Vagina (tissue), 2 donors: Measurements from ENCODE around the gene BTNL8. TPM values are rescaled to one million over a fixed set of nuclear protein-coding genes. Genes with fewer than 3 reads are reported as not detected.

Experiments used
- DNase-seq, 2 donors: peaks; one replicate each; pipeline ENCODE4 v3.0.0-alpha.2; 2017; ENCODE audit errors: extremely low spot score in 2 of 2
- H3K27ac ChIP-seq: fragments of 200-600 bp; sonication (generic); one replicate; pipeline ENCODE4 v1.5.1; 2019
- H3K27me3 ChIP-seq: fragments of 200-600 bp; sonication (generic); one replicate; pipeline ENCODE4 v1.5.1; 2019
- H3K36me3 ChIP-seq, 2 donors: fragments of 200-600 bp; sonication (generic); one replicate each; pipeline ENCODE4 v1.5.1; 2017 to 2019
- H3K4me1 ChIP-seq: fragments of 200-600 bp; sonication (generic); one replicate; pipeline ENCODE4 v1.5.1; 2019
- H3K4me3 ChIP-seq, 2 donors: fragments of 200-600 bp; sonication (generic); 1 replicate in 1 of 2; 2 replicates in 1 of 2; pipeline ENCODE4 v1.5.1; 2016 to 2019
- H3K9me3 ChIP-seq: fragments of 200-600 bp; sonication (generic); one replicate; pipeline ENCODE4 v1.5.1; 2019
- POLR2A ChIP-seq, 2 donors: fragments of 450-650 bp; IDR thresholded peaks; one replicate each; pipeline ENCODE4 v1.6.1; 2017; ENCODE audit warnings: antibody characterized with exemption in 2 of 2, mild to moderate bottlenecking in 2 of 2, moderate library complexity in 2 of 2
- POLR2AphosphoS5 ChIP-seq, 2 donors: sonication (generic); formaldehyde crosslinking; IDR thresholded peaks; one replicate each; pipeline ENCODE4 v1.9.0; 2017; ENCODE audit warnings: antibody characterized with exemption in 2 of 2, mild to moderate bottlenecking in 2 of 2, low read depth in 1 of 2; ENCODE audit not compliant: insufficient read depth in 1 of 2
- intact Hi-C: fragments of 100-400 bp; cut with DNase I; formaldehyde crosslinking; loops from one replicate; pipeline ENCODE4 v1.15.1; 2023
- total RNA-seq: library from RNA; depleted of rRNA; stranded (reverse); fragments of >200 nt; gene quantifications from one replicate; pipeline ENCODE4 v1.2.3, GENCODE V29; 2016
- TF ChIP-seq, protein P1 (sequence below), 3 experiments: fragments of 450-650 bp in 2 of 3; fragments of 200-600 bp in 1 of 3; sonication (generic) in 1 of 3; IDR thresholded peaks; one replicate each; pipeline ENCODE4 v1.5.1; 2017 to 2019; ENCODE audit warnings: antibody characterized with exemption in 3 of 3, mild to moderate bottlenecking in 2 of 3, moderate library complexity in 2 of 3

The BTNL8 gene
- total RNA-seq, 1 donor from 2014 or later = not detected

DNA sequence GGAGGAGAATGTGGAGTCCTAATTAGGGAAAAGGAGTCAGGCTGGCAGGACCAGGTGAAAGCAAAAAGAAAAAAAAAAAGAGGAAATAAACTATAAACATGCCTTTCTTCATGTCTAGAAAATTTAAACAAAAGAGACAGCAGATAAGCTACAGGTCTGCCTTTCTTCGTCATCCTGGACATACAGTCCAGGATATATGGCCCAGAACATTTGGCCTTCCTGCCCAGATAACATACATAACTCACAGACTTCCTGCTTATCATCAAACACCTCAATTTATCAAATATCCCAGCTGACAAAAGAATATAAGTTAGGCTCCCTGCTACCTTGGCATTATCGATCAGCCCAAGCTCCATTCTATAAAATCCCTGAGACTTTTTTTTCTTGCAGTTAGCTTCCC lies 11.2 kb downstream of the BTNL8 start:
- TF ChIP-seq POLR2A (IDR thresholded peaks at IDR 0.05) (no peak), POLR2AphosphoS5 (IDR thresholded peaks at IDR 0.05; ENCODE audit: insufficient read depth in 1 of 2, low read depth in 1 of 2) (no peak)
- TF ChIP-seq, protein P1, sequence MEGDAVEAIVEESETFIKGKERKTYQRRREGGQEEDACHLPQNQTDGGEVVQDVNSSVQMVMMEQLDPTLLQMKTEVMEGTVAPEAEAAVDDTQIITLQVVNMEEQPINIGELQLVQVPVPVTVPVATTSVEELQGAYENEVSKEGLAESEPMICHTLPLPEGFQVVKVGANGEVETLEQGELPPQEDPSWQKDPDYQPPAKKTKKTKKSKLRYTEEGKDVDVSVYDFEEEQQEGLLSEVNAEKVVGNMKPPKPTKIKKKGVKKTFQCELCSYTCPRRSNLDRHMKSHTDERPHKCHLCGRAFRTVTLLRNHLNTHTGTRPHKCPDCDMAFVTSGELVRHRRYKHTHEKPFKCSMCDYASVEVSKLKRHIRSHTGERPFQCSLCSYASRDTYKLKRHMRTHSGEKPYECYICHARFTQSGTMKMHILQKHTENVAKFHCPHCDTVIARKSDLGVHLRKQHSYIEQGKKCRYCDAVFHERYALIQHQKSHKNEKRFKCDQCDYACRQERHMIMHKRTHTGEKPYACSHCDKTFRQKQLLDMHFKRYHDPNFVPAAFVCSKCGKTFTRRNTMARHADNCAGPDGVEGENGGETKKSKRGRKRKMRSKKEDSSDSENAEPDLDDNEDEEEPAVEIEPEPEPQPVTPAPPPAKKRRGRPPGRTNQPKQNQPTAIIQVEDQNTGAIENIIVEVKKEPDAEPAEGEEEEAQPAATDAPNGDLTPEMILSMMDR (IDR thresholded peaks at IDR 0.05) = no peak
- DNase-seq = no peak
- no peaks in the 10 kb centered on the region for H3K36me3 ChIP-seq
- intact Hi-C loops = no loop called here
- no peak overlapping the region for H3K4me3 ChIP-seq
- no peak overlapping the region for H3K27ac ChIP-seq
- H3K9me3 ChIP-seq = no peaks in the 10 kb centered on the region
- H3K4me1 ChIP-seq = no peaks in the 10 kb centered on the region
- no peaks in the 10 kb centered on the region for H3K27me3 ChIP-seq

GRCh38 chr5:180910735-180911134 lies 11.8 kb downstream of the BTNL8 start:
- Histone ChIP-seq H3K27ac (no peak overlapping the region), H3K9me3 (no peaks in the 10 kb centered on the region), H3K4me1 (no peaks in the 10 kb centered on the region), H3K27me3 (no peaks in the 10 kb centered on the region), H3K36me3 (no peaks in the 10 kb centered on the region), H3K4me3 (no peak overlapping the region)
- TF ChIP-seq POLR2AphosphoS5 (IDR thresholded peaks at IDR 0.05; ENCODE audit: insufficient read depth in 1 of 2, low read depth in 1 of 2) (no peak), POLR2A (IDR thresholded peaks at IDR 0.05) (no peak)
- TF ChIP-seq, protein P1 (IDR thresholded peaks at IDR 0.05) = no peak
- no peak for DNase-seq
- intact Hi-C loops = no loop called here

DNA sequence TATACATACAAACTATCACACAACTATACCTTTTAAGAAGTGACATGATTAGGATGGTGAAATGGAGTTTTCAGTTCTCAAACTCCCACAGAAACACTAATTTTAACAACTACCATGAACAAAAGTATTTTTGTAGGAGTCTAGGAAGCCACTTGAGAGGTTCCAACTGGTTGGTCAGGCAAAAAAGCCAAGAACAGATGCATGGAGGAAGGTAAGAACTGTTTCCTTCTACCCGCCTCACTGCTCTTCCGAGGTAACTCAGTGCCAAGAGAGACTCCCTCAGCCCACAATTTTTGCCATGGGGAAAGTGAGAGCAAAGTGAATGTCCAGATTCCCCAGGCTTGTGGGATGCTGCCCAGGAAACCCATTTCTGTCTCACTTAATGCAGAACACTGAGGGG lies 15.7 kb downstream of the BTNL8 start:
- Histone ChIP-seq H3K36me3 (no peaks in the 10 kb centered on the region), H3K27me3 (no peaks in the 10 kb centered on the region), H3K27ac (no peak overlapping the region), H3K9me3 (no peaks in the 10 kb centered on the region), H3K4me1 (no peaks in the 10 kb centered on the region), H3K4me3 (no peak overlapping the region)
- DNase-seq = no peak
- no peak for TF ChIP-seq POLR2AphosphoS5 (IDR thresholded peaks at IDR 0.05; ENCODE audit: insufficient read depth in 1 of 2, low read depth in 1 of 2)
- no peak for TF ChIP-seq POLR2A (IDR thresholded peaks at IDR 0.05)
- TF ChIP-seq, protein P1 (IDR thresholded peaks at IDR 0.05) = no peak
- intact Hi-C loops = no loop called here

- no peak overlapping the region for H3K27ac ChIP-seq
- no peaks in the 10 kb centered on the region for H3K4me1 ChIP-seq
- no peak overlapping the region for H3K4me3 ChIP-seq
- no peaks in the 10 kb centered on the region for H3K27me3 ChIP-seq
- no peaks in the 10 kb centered on the region for H3K36me3 ChIP-seq
- no peak for DNase-seq
- TF ChIP-seq POLR2A (IDR thresholded peaks at IDR 0.05) = no peak
- TF ChIP-seq POLR2AphosphoS5 (IDR thresholded peaks at IDR 0.05; ENCODE audit: insufficient read depth in 1 of 2, low read depth in 1 of 2) = no peak
- TF ChIP-seq, protein P1 (IDR thresholded peaks at IDR 0.05) = no peak
- H3K9me3 ChIP-seq = no peaks in the 10 kb centered on the region
- intact Hi-C loops = no loop called here
These were observed 17.0 kb downstream of the BTNL8 start for GRCh38 chr5:180915924-180916323.

DNA sequence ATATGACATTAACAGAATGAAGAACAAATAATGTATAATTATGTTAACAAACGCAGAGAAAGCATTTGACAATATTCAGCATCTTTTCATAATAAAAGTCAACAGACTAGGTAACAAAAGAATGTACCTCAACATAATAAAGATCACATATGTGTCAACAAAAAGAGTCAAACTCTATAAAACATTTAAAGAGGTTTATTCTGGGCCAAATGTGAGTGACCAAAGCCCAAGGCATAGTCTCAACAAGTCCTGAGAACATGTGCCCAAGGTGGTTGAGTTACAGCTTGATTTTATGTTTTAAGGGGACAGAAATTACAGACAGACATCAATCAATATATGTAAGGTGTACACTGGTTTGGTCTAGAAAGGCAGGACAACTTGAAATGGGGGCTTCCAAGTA lies 19.4 kb downstream of the BTNL8 start:
- Histone ChIP-seq H3K4me3 (no peak overlapping the region), H3K36me3 (no peaks in the 10 kb centered on the region), H3K27ac (no peak overlapping the region), H3K4me1 (no peaks in the 10 kb centered on the region), H3K9me3 (no peaks in the 10 kb centered on the region), H3K27me3 (no peaks in the 10 kb centered on the region)
- intact Hi-C loops = no loop called here
- no peak for TF ChIP-seq POLR2A (IDR thresholded peaks at IDR 0.05)
- TF ChIP-seq POLR2AphosphoS5 (IDR thresholded peaks at IDR 0.05; ENCODE audit: insufficient read depth in 1 of 2, low read depth in 1 of 2) = no peak
- TF ChIP-seq, protein P1 (IDR thresholded peaks at IDR 0.05) = no peak
- DNase-seq = no peak
